PC-3 (cell line): Measurements from ENCODE around the gene SEC61B. TPM values are rescaled to one million over a fixed set of nuclear protein-coding genes. Genes with fewer than 3 reads are reported as not detected.

Experiments
- ATAC-seq: fragments of 200-7000 bp; cut with Tn5 transposase; 2 replicates; pipeline ENCODE4 v1.9.1; 2020; ENCODE audit warnings: mild to moderate bottlenecking, moderate library complexity
- BruUV-seq: library from RNA; stranded (reverse); fragments of 400-500 nt; replicated peaks from 2 replicates; lab custom pipeline; 2021; lab: Mats Ljungman, UMichigan
- CTCF ChIA-PET: fragments of 300-600 bp; sonication (Branson Sonifier 250); formaldehyde crosslinking; loops from one replicate; lab custom pipeline; 2022; ENCODE audit warnings: antibody characterized with exemption; lab: Charles Lee
- POLR2A ChIA-PET: fragments of 300-600 bp; sonication (Branson Sonifier 250); formaldehyde crosslinking; loops from one replicate; lab custom pipeline; 2022; ENCODE audit warnings: antibody characterized with exemption; ENCODE audit not compliant: unreplicated experiment; lab: Charles Lee
- DNase-seq: peaks from one replicate; pipeline ENCODE4 v3.0.0-alpha.2; 2015
- H2AFZ ChIP-seq: fragments of 300-600 bp; sonication (generic); 2 replicates; pipeline ENCODE4 v1.6.0; 2016; ENCODE audit warnings: antibody characterized with exemption, low read length
- H3F3A ChIP-seq: fragments of 300-600 bp; sonication (generic); one replicate; pipeline ENCODE4 v1.6.0; 2017; ENCODE audit warnings: antibody characterized with exemption, low read length, control low read depth, mild to moderate bottlenecking; ENCODE audit not compliant: unreplicated experiment
- H3K27ac ChIP-seq: fragments of 300-600 bp; sonication (generic); 2 replicates; pipeline ENCODE4 v1.5.1; 2016; ENCODE audit warnings: mild to moderate bottlenecking, low read length
- H3K27me3 ChIP-seq: fragments of 300-600 bp; sonication (generic); 2 replicates; pipeline ENCODE4 v1.6.1; 2016; ENCODE audit warnings: low read length, mixed read lengths
- H3K36me3 ChIP-seq: fragments of 300-600 bp; sonication (generic); 2 replicates; pipeline ENCODE4 v1.6.1; 2016; ENCODE audit warnings: low read depth, mixed run types, low read length, mixed read lengths
- H3K4me1 ChIP-seq: fragments of 300-600 bp; sonication (generic); 2 replicates; pipeline ENCODE4 v1.5.1; 2016; ENCODE audit warnings: low read length; ENCODE audit not compliant: insufficient read depth
- H3K4me2 ChIP-seq: fragments of 300-600 bp; sonication (generic); 2 replicates; pipeline ENCODE4 v1.6.0; 2016; ENCODE audit warnings: low read length
- H3K4me3 ChIP-seq: fragments of 300-600 bp; sonication (generic); 2 replicates; pipeline ENCODE4 v1.5.1; 2016; ENCODE audit warnings: mild to moderate bottlenecking, low read length, mixed read lengths
- H3K79me2 ChIP-seq: fragments of 300-600 bp; sonication (generic); 2 replicates; pipeline ENCODE4 v1.6.1; 2017; ENCODE audit warnings: low read length, mixed read lengths
- H3K9ac ChIP-seq: fragments of 300-600 bp; sonication (generic); 2 replicates; pipeline ENCODE4 v1.6.0; 2016; ENCODE audit warnings: mild to moderate bottlenecking, low read length
- H3K9me2 ChIP-seq: fragments of 300-600 bp; sonication (generic); replicated peaks from 2 replicates; pipeline ENCODE4 v1.6.1; 2016; ENCODE audit warnings: mixed run types, low read length, mixed read lengths
- H3K9me3 ChIP-seq: fragments of 300-600 bp; sonication (generic); 2 replicates; pipeline ENCODE4 v1.6.1; 2016; ENCODE audit warnings: low read length, mixed read lengths
- H4K20me1 ChIP-seq: fragments of 300-600 bp; sonication (generic); 2 replicates; pipeline ENCODE4 v1.6.1; 2016; ENCODE audit warnings: low read length, mixed read lengths
- EZH2 ChIP-seq: fragments of 300-600 bp; sonication (generic); IDR thresholded peaks from one replicate; pipeline ENCODE4 v1.6.1; 2017; ENCODE audit warnings: antibody characterized with exemption, mild to moderate bottlenecking, low read length; ENCODE audit not compliant: unreplicated experiment
- EZH2phosphoT487 ChIP-seq: fragments of 300-600 bp; sonication (generic); IDR thresholded peaks from 2 replicates; pipeline ENCODE4 v1.6.1; 2018; ENCODE audit warnings: mild to moderate bottlenecking, antibody characterized with exemption, low read length, borderline replicate concordance
- intact Hi-C: fragments of 100-400 bp; cut with micrococcal nuclease; formaldehyde crosslinking; loops from 2 replicates; pipeline ENCODE4 v1.9.0; 2023
- total RNA-seq: library from RNA; depleted of rRNA; stranded (reverse); fragments of >200 nt; gene quantifications from 2 replicates; pipeline ENCODE4 v1.2.3, GENCODE V29; 2014
- TF ChIP-seq, protein P1 (sequence below): fragments of 300-600 bp; sonication (generic); conservative IDR thresholded peaks from 2 replicates; pipeline ENCODE4 v1.5.1; 2017; ENCODE audit warnings: antibody characterized with exemption, low read depth, mild to moderate bottlenecking, low read length

SEC61B gene
- total RNA-seq, 1 experiment from 2014 or later: 107 TPM

DNA sequence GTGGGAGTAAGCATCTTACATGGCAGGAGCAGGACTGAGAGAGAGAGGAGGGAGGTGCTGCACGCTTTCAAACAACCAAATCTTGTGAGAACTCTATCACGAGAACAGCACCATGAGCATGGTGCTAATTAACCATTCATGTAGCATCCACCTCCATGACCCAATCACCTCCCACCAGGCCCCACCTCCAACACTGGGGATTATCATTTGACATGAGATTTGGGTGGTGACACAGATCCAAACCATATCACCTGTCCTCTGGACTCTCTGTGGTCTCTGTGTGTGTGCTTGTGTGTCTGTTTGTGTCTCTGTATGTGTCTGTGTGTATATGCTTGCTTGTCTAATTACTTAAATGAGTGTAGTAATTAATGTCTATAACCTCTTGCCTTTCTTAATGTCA is 31.1 kb downstream of the SEC61B start:
- intact Hi-C loops: no loop called here
- Histone ChIP-seq H3K9me2 (no peaks in the 10 kb centered on the region), H3F3A (no peaks in the 10 kb centered on the region), H3K4me3 (no peak overlapping the region), H3K27ac (no peak overlapping the region), H3K79me2 (no peaks in the 10 kb centered on the region), H3K27me3 (no peaks in the 10 kb centered on the region), H3K4me2 (no peak overlapping the region), H2AFZ (no peak overlapping the region), H3K36me3 (no peaks in the 10 kb centered on the region), H3K9ac (no peak overlapping the region), H4K20me1 (no peaks in the 10 kb centered on the region), H3K4me1 (no peaks in the 10 kb centered on the region), H3K9me3 (no peaks in the 10 kb centered on the region)
- BruUV-seq: no TSS peak
- ATAC-seq (no peak), DNase-seq (no peak)
- ChIA-PET POLR2A (no interaction called here), CTCF (no interaction called here)
- TF ChIP-seq, protein P1, sequence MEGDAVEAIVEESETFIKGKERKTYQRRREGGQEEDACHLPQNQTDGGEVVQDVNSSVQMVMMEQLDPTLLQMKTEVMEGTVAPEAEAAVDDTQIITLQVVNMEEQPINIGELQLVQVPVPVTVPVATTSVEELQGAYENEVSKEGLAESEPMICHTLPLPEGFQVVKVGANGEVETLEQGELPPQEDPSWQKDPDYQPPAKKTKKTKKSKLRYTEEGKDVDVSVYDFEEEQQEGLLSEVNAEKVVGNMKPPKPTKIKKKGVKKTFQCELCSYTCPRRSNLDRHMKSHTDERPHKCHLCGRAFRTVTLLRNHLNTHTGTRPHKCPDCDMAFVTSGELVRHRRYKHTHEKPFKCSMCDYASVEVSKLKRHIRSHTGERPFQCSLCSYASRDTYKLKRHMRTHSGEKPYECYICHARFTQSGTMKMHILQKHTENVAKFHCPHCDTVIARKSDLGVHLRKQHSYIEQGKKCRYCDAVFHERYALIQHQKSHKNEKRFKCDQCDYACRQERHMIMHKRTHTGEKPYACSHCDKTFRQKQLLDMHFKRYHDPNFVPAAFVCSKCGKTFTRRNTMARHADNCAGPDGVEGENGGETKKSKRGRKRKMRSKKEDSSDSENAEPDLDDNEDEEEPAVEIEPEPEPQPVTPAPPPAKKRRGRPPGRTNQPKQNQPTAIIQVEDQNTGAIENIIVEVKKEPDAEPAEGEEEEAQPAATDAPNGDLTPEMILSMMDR: no peak

DNA sequence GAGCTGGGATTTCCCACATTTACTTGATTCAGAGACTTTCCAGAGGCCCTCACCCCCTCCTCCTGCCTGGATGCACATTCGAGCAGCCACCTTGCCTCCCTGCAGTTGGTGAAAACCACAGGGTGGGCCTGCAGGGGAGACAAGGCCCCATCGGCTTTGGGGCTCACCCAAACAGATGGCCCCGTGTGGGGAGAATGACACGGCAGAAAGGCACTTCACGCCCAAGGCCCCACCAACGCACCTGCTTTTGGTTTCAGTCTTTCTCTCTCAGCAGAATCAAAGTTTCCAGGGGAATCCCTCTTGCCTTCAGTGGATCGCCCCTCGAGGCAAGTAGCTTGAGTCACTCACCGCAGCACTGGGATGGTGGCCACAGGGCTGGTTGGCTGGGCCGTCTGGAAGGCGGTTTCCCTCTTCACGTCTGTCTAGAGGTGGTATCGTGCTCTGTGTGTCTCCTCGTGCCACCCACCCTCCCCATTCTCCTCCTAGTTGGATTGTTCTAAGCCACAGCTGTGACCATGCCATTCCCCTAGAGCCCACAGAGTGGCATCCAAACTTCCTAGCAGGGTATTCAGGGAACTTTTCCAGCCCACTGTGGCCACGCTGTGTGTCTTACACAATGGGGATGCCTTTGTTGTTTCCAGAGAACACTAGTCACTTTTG is 31.8 kb downstream of the SEC61B start:
- no peaks in the 10 kb centered on the region for H3K36me3 ChIP-seq
- TF ChIP-seq, protein P1: no peak
- TF ChIP-seq EZH2 (no peak), EZH2phosphoT487 (no peak)
- intact Hi-C loops: no loop called here
- ATAC-seq (no peak), DNase-seq (no peak)
- H3K27me3 ChIP-seq: no peaks in the 10 kb centered on the region
- no peak overlapping the region for H3K4me2 ChIP-seq
- no peaks in the 10 kb centered on the region for H3K79me2 ChIP-seq
- no peak overlapping the region for H3K4me3 ChIP-seq
- H3K9ac ChIP-seq: no peak overlapping the region
- POLR2A ChIA-PET: no interaction called here
- H3K9me3 ChIP-seq: no peaks in the 10 kb centered on the region
- H3F3A ChIP-seq: no peaks in the 10 kb centered on the region
- no peaks in the 10 kb centered on the region for H4K20me1 ChIP-seq
- no TSS peak for BruUV-seq
- CTCF ChIA-PET: no interaction called here
- H3K4me1 ChIP-seq: no peaks in the 10 kb centered on the region
- H3K9me2 ChIP-seq: no peaks in the 10 kb centered on the region
- H3K27ac ChIP-seq: no peak overlapping the region
- H2AFZ ChIP-seq: no peak overlapping the region

DNA sequence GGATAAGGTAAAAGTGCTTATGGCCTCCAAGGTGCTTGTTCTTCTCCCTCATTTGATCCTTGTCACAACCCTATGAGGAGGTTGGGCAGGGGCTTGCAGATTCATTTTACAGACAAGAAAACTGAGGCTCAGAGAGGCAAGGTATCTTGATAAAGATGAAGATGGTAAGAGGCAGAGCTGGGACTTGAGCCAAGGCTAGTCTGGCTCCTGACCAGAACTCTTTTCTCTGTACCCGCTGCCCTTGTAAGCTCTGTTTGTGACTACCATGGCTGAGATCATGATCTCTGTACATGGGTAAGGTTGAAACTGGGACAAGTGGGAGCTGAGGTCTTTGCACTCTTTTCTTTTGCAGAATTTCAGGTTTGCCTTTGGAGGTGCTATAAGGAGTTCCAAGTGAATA is 33.6 kb downstream of the SEC61B start:
- DNase-seq: no peak
- BruUV-seq: no TSS peak
- Histone ChIP-seq H3K27me3 (no peaks in the 10 kb centered on the region), H2AFZ (no peak overlapping the region), H3K4me2 (no peak overlapping the region), H3K9me3 (no peaks in the 10 kb centered on the region), H3K4me1 (no peaks in the 10 kb centered on the region), H3K9me2 (no peaks in the 10 kb centered on the region), H3K27ac (no peak overlapping the region), H4K20me1 (no peaks in the 10 kb centered on the region), H3F3A (no peaks in the 10 kb centered on the region), H3K36me3 (no peaks in the 10 kb centered on the region), H3K9ac (no peak overlapping the region), H3K79me2 (no peaks in the 10 kb centered on the region), H3K4me3 (no peak overlapping the region)
- ChIA-PET CTCF (no interaction called here), POLR2A (no interaction called here)
- intact Hi-C loops: no loop called here
- no peak for ATAC-seq
- TF ChIP-seq EZH2phosphoT487 (no peak), EZH2 (no peak)
- TF ChIP-seq, protein P1: no peak
